Activated naive CD8-positive, alpha-beta T cell treated with anti-CD3 and anti-CD28 coated beads, Interleukin-2, amount 10 ng/mL, durations not matched to agents 7 days and 5 days (primary cell): ENCODE measurements around the gene KXD1. TPM values are rescaled to one million over a fixed set of nuclear protein-coding genes. Genes with fewer than 3 reads are reported as not detected.

Source experiments
- ATAC-seq: fragments of 150-1000 bp; cut with Tn5 transposase; one replicate; pipeline ENCODE4 v1.10.0; 2021; ENCODE audit warnings: low read depth, moderate library complexity
- POLR2A ChIA-PET: fragments of 350-600 bp; sonication (Branson Sonifier 250); formaldehyde crosslinking; loops from one replicate; lab custom pipeline; 2021; ENCODE audit warnings: antibody characterized with exemption; lab: Charles Lee
- DNase-seq: peaks from one replicate; pipeline ENCODE4 v3.0.0; 2021
- H3K27ac Mint-ChIP-seq: one replicate; pipeline ENCODE4 v1.8.0; 2022; ENCODE audit warnings: mild to moderate bottlenecking, mixed read lengths
- H3K27me3 Mint-ChIP-seq: one replicate; pipeline ENCODE4 v1.8.0; 2022; ENCODE audit warnings: mild to moderate bottlenecking, moderate library complexity, mixed read lengths
- H3K36me3 Mint-ChIP-seq: one replicate; pipeline ENCODE4 v1.8.0; 2021; ENCODE audit warnings: mild to moderate bottlenecking, mixed read lengths
- H3K4me1 Mint-ChIP-seq: one replicate; pipeline ENCODE4 v1.8.0; 2021; ENCODE audit warnings: mixed read lengths
- H3K4me3 Mint-ChIP-seq: one replicate; pipeline ENCODE4 v1.8.0; 2022; ENCODE audit warnings: mild to moderate bottlenecking, moderate library complexity, mixed read lengths
- H3K9me3 Mint-ChIP-seq: one replicate; pipeline ENCODE4 v1.8.0; 2021; ENCODE audit warnings: mixed read lengths
- total RNA-seq, 2 experiments: library from RNA; stranded (reverse); gene quantifications; one replicate each; pipeline ENCODE4 v1.2.3, GENCODE V29; 2021

Gene KXD1
- total RNA-seq, 2 experiments from 2014 or later, result 96.7 to 105 TPM

DNA sequence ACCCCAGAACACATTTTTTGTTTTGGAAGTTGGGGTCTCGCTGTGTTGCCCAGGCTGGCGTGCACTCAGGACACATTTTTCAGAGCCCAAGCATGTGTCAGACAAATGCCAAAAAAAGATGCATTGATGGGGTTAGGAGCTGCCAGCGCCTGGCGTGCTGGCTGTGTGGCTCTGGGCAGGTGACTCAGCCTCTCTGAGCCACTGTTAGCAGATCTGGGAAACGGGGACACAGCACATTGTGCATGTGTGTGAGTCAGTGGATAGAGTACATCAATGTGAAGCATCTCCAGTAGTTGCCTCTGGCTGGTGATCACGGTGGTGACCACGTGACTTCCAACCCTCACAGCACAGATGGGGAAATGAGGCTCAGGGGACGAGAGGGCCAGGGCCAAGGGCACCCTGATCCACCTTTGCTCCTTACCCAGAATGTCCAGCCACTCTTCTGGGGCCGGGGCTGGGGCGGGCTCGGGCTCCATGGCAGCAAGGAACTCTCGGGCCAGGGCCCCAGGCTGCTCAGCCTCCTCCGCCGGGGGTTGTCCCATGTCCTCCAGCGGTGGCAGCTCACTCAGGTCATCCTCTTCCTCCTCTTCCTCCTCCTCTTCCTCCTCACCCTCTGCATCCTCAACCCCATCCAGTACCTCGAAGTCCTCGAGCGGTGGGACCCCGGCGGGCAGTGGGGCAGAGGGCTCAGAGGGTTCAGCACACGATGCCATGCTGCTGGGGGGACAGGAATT lies 16.2 kb upstream of the KXD1 start:
- Mint-ChIP-seq H3K27me3 (no peaks in the 10 kb centered on the region), H3K27ac (peak overlapping the region; percentile 25), H3K36me3 (peaks cover 8% of the 10 kb centered on the region), H3K4me3 (peak overlapping the region; percentile 5), H3K4me1 (peaks cover 10% of the 10 kb centered on the region), H3K9me3 (no peaks in the 10 kb centered on the region)
- POLR2A ChIA-PET, result interaction anchor here (1.6 kb wide), 1 partner anchor 16 kb away, joined by 13 read pairs; the partner anchor contains the start of gene KXD1
- ATAC-seq (no peak), DNase-seq (no peak)

DNA sequence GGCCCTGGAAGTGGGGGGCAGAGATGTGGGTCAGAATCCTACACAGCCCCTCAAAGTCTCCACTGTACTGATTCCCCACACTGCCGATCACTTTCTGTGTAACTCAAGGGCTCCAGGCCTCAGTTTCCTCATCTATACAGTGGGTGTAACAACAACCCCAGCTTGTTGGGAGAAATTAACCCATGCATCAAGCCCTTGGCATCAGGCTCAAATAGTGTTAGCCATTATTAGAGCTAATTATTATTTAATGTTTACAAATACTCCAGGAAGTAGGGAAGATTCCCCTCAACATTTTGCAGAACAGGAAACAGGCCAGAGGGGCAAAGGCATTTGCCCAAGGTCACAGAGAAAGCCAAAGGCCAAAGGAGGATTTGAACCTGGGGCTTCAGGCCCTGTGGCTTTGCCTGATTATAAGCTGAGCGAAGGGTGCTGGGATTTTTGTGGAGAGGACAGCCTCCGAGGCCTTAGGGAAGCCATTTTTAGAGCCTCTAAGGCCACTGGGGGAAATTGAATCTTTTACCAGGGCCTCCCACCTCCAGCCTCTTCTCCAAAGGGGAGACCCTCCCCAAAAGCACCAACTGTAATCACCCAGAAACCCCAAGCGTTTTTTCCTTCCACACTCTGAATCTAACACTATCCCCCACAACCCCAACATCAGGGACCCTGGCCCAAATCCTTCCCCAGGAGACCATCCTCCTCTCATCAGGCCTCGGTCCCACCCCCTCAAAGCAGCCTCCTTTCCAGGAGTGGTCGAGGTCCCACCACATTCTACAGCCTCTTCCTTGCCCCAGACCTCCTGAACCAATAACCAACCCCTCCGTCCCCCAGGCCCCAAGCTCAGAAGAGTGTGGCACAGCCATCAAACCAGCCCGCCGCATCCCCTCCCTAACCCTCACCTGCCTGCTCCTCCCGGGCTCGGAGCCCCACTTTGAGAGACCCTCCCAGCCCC lies 15.4 kb upstream of the KXD1 start:
- POLR2A ChIA-PET, result interaction anchor here (0.6 to 2.8 kb wide), 7 partner anchors 8 to 46 kb away, joined by 3 to 30 read pairs (median 3); partner anchors contain the start of genes ELL, KXD1 and REX1BD
- DNase-seq (peak; percentile 44), ATAC-seq (no peak)
- Mint-ChIP-seq H3K27ac (peak overlapping the region; percentile 95), H3K36me3 (peaks cover 5% of the 10 kb centered on the region), H3K4me1 (peaks cover 10% of the 10 kb centered on the region), H3K27me3 (no peaks in the 10 kb centered on the region), H3K9me3 (no peaks in the 10 kb centered on the region), H3K4me3 (peak overlapping the region; percentile 95)

DNA sequence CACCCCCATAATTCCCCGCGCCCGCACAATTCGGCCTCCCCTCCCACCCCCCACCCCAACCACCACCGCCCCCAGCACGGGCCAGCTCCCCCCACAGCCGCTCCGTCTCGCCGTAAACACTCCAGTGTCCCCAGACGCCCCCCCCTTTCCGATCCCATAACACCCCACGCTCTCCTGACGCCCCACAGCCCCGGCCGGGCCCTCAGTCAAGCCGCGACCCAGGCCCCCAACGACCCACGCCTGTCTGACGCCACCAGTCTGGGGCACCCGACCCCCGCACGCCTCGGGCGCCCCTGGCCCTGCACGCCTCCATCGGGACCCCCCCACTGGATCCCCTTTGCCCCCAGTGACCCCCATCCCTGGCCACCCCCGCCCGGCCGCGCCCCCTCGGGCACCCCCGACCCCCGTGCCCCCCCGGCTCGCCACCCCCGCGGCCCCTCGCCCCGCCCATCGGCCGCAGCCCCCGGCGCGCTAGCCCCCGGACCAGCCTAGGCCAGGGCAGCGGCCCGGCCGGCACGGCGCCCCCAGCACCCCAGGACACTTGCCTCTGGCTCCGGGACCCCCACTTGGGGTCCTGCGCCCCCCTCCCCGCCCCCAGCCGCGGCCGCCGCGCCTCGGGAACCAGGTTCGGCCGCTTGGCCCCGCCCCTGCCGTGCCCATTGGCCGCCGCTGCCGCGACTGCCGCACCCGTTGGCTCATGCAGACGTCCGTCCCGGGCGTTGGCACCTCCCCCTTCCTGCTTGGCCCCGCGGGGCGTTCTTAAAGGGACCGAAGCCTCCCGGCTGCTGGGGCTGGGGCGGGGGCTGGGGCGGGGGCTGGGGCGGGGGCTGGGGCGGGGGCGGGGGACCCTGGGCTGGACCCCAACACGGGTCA lies 14.5 kb upstream of the KXD1 start, which contains the start of gene FKBP8:
TSS of gene FKBP8 (minus strand) at position 633 of the 873 bp plus-strand sequence. CDS start 1,603 bp downstream, outside the sequence.
- POLR2A ChIA-PET, result interaction anchor here (0.7 to 2.8 kb wide), 13 partner anchors 8 to 304 kb away, joined by 3 to 64 read pairs (median 4); partner anchors contain the start of genes ELL, KXD1, REX1BD and UBA52
- DNase-seq, result peak; percentile 96
- Mint-ChIP-seq H3K27ac (peak within 1 kb of the TSS; percentile 99), H3K4me3 (peak within 1 kb of the TSS; percentile 95), H3K9me3 (no peaks in the 10 kb centered on the region), H3K36me3 (peaks cover 5% of the 10 kb centered on the region), H3K27me3 (no peaks in the 10 kb centered on the region), H3K4me1 (peaks cover 10% of the 10 kb centered on the region)
- peak; percentile 92 for ATAC-seq

DNA sequence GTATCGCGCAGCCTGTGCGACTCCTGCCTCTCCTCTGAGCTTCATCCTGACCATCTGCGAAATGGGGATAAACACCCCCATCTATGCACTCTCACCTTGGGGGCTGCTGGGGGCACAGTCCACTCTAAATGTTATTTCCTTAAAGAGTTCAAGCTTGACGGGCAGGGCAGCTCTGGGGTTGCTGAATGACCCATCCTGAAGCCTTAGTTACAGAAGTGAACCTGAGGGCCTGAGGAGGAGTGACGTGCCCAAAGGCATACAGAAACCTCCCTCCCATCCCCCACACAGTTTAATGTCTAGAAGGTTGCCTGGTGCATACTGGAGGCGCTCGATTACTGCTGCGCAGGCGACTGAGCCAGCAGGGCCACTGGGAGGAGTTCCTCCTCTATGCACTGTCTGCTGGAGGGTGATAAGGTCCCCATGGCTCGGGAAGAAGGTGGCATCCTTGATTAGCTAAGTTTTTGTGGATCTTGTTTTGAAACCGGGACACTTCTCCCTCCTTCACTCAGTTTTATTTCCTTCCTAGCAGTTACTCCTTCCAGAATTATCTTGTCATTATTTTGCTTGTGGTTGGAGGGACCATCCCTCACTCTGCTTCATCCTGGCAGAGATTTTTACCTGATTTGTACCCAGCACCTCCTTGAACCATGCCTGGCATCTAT lies 13.7 kb upstream of the KXD1 start:
- H3K9me3 Mint-ChIP-seq, result no peaks in the 10 kb centered on the region
- H3K4me1 Mint-ChIP-seq, result peaks cover 10% of the 10 kb centered on the region
- DNase-seq (peak; percentile 70), ATAC-seq (peak; percentile 89)
- POLR2A ChIA-PET, result interaction anchor here (0.6 to 2.8 kb wide), 9 partner anchors 12 to 303 kb away, joined by 3 to 64 read pairs (median 5); partner anchors contain the start of genes ELL, KXD1, REX1BD and UBA52
- no peaks in the 10 kb centered on the region for H3K27me3 Mint-ChIP-seq
- peak overlapping the region; percentile 99 for H3K27ac Mint-ChIP-seq
- H3K36me3 Mint-ChIP-seq, result peaks cover 3% of the 10 kb centered on the region
- H3K4me3 Mint-ChIP-seq, result peak overlapping the region; percentile 94

DNA sequence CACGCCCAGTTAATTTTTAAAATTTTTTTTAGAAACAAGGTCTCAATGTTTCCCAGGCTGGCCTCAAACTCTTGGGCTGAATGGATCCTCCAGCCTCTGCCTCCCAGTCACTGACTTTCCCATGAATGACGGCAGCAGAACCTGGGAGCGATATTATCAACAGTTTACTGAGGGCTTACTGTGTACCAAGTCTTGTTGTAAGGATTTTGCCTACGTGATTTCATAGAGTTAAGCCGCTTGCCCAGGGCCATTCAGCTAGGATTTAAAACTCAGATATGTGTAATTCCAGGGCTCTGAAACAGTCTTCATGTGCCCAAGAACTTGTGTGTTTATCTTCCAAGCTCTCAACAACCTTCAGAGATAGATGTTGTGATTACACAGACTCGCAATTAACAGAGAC lies 6.0 kb upstream of the KXD1 start:
- POLR2A ChIA-PET, result interaction anchor here (0.6 to 0.7 kb wide), 2 partner anchors 9 to 14 kb away, joined by 3 read pairs; no protein-coding TSS in a partner anchor
- H3K9me3 Mint-ChIP-seq, result no peaks in the 10 kb centered on the region
- ATAC-seq (no peak), DNase-seq (no peak)
- no peaks in the 10 kb centered on the region for H3K36me3 Mint-ChIP-seq
- H3K27me3 Mint-ChIP-seq, result no peaks in the 10 kb centered on the region
- H3K4me3 Mint-ChIP-seq, result no peak overlapping the region
- H3K27ac Mint-ChIP-seq, result no peak overlapping the region
- H3K4me1 Mint-ChIP-seq, result no peaks in the 10 kb centered on the region

DNA sequence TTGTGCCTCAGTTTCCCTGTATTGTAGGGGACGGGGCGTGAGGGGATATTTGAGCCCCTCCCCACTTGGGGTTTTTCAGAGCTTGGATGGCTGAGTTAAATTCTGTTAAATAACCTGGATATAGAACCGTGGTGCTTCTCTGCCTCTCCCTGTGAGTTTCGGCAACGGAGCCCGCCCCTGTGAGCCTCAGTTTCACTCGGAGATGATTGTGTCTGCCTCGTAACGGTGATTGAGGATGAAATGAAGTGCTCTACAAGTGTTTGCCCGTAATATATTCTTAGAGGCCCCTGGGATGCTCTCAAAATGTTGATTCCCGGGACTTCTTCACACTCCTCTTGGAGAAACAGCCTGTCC lies 509 bp downstream of the KXD1 start:
- no peaks in the 10 kb centered on the region for H3K27me3 Mint-ChIP-seq
- no peaks in the 10 kb centered on the region for H3K9me3 Mint-ChIP-seq
- H3K36me3 Mint-ChIP-seq, result peaks cover 6% of the 10 kb centered on the region
- H3K4me3 Mint-ChIP-seq, result peak overlapping the region; percentile 93
- H3K4me1 Mint-ChIP-seq, result peaks cover 20% of the 10 kb centered on the region
- peak overlapping the region; percentile 89 for H3K27ac Mint-ChIP-seq
- no peak for ATAC-seq
- no peak for DNase-seq
- POLR2A ChIA-PET, result interaction anchor here (1.0 to 6.5 kb wide), 14 partner anchors 10 to 362 kb away, joined by 3 to 75 read pairs (median 5); partner anchors contain the start of genes DDX49, ELL, FKBP8 and JUND

DNA sequence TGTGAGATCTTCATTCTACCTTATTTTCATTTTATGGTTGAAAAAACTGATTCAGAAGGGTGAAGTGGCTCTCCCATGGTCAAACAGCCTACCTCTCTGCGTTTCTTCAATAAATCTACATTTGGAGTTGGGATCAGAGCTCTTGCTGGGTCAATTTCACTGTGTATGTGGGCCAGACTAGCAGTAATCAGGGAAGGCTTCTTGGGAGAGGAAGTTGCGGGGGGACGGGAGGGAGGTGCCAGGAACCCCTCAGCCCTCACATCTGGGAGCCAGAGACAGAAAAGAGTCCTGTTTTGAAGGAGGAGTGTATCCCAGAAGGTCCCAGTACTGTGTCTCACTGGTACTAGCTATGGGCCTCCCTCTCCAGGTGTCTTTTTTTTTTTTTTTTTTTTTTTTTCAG lies 934 bp downstream of the KXD1 start:
- Mint-ChIP-seq H3K36me3 (peaks cover 6% of the 10 kb centered on the region), H3K27me3 (no peaks in the 10 kb centered on the region), H3K9me3 (no peaks in the 10 kb centered on the region), H3K4me3 (peak overlapping the region; percentile 93), H3K27ac (peak overlapping the region; percentile 89), H3K4me1 (peaks cover 20% of the 10 kb centered on the region)
- DNase-seq (no peak), ATAC-seq (no peak)
- POLR2A ChIA-PET, result interaction anchor here (1.0 to 6.5 kb wide), 12 partner anchors 10 to 277 kb away, joined by 3 to 75 read pairs (median 7); partner anchors contain the start of genes ELL, FKBP8, JUND and REX1BD

DNA sequence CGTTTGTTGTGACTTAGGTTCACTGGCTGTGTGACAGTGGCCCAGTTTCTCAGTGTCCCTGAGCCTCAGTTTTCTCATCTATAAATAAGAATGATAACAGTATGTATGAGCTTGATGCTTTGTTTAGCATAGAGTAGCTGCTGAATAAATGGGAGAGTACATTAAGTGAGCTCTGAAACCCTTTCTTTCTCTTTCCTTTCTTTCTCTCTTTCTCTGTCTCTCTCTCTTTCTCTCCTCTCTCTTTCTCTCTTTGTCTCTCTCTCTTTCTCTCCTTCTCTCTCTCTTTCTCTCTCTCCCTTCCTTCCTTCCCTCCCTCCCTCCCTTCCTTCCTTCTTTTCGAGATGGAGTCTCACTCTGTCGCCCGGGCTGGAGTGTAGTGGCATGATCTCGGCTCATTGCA lies 2.0 kb downstream of the KXD1 start:
- POLR2A ChIA-PET, result interaction anchor here (2.6 to 6.5 kb wide), 3 partner anchors 12 to 29 kb away, joined by 32 to 75 read pairs (median 64); partner anchors contain the start of genes FKBP8, REX1BD and UBA52
- H3K27ac Mint-ChIP-seq, result peak overlapping the region; percentile 89
- no peaks in the 10 kb centered on the region for H3K9me3 Mint-ChIP-seq
- H3K4me3 Mint-ChIP-seq, result peak overlapping the region; percentile 93
- H3K4me1 Mint-ChIP-seq, result peaks cover 20% of the 10 kb centered on the region
- no peak for ATAC-seq
- DNase-seq, result no peak
- H3K36me3 Mint-ChIP-seq, result peaks cover 14% of the 10 kb centered on the region
- no peaks in the 10 kb centered on the region for H3K27me3 Mint-ChIP-seq

DNA sequence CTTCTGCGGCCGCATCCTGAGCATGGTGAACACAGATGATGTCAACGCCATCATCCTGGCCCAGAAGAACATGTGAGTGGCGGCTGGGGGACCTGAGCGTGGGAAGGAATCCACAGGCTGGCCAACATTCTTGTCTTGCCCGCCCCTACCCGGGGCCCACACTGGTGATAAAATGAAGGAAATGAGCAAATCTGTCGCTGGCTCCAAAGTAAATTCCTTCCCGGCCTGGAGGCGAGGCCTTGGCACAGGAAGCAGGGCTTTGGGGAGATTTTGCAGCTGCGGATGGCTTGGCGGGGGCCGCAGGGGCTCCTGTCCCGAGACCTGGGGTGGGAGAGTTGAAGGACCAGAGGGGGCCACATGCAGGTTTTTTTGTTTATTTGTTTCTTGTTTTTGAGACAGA lies 4.4 kb downstream of the KXD1 start:
- Mint-ChIP-seq H3K27me3 (no peaks in the 10 kb centered on the region), H3K4me1 (peaks cover 20% of the 10 kb centered on the region), H3K4me3 (no peak overlapping the region), H3K27ac (no peak overlapping the region), H3K36me3 (peaks cover 23% of the 10 kb centered on the region), H3K9me3 (no peaks in the 10 kb centered on the region)
- POLR2A ChIA-PET, result interaction anchor here (1.3 kb wide), 1 partner anchor 9 kb away, joined by 6 read pairs; the partner anchor contains the start of gene UBA52
- no peak for ATAC-seq
- no peak for DNase-seq

DNA sequence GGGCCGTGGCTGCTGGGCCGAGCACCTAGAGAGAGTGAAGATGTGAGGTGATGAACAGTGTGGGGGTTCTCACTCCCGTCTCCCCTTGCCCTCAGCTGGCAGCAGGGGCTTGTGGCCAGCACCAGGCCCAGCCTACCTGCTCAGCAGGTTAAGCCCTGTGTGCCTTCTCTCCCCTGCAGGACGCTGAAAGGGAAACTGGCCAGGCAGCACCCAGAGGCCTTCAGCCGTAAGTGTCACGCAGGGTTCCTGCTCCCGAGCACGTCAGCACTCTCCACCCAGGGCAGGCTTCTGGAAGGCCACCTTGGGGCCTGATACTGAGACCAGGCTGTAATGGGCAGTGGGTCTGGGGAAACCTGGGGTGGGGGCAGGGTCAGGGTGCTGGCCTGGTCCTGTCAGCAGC lies 9.3 kb downstream of the KXD1 start:
- DNase-seq, result no peak
- Mint-ChIP-seq H3K27me3 (no peaks in the 10 kb centered on the region), H3K9me3 (no peaks in the 10 kb centered on the region), H3K4me3 (no peak overlapping the region), H3K4me1 (peaks cover 3% of the 10 kb centered on the region), H3K36me3 (peaks cover 29% of the 10 kb centered on the region), H3K27ac (no peak overlapping the region)
- ATAC-seq, result no peak
- POLR2A ChIA-PET, result interaction anchor here (0.8 to 1.5 kb wide), 2 partner anchors 22 to 458 kb away, joined by 3 to 4 read pairs; partner anchors contain the start of gene REX1BD

DNA sequence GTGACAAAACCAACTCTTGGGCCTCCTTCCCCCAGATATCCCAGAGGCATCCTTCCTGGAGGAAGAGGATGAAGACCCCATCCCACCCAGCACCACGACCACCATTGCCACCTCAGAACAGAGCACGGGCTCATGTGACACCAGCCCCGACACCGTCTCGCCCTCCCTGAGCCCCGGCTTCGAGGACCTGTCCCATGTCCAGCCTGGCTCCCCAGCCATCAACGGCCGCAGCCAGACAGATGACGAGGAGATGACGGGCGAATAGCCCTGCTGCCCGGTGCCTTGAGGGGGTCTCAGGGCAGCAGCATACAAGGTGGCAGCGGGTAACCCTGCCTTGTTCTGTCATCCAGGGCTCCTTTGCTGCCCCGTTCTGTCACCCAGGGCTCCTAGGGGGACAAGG lies 10.7 kb downstream of the KXD1 start:
- POLR2A ChIA-PET, result interaction anchor here (0.6 kb wide), 2 partner anchors 26 to 47 kb away, joined by 3 read pairs; no protein-coding TSS in a partner anchor
- no peak for ATAC-seq
- H3K4me1 Mint-ChIP-seq, result peaks cover 14% of the 10 kb centered on the region
- no peaks in the 10 kb centered on the region for H3K9me3 Mint-ChIP-seq
- no peak overlapping the region for H3K27ac Mint-ChIP-seq
- peaks cover 32% of the 10 kb centered on the region for H3K36me3 Mint-ChIP-seq
- H3K4me3 Mint-ChIP-seq, result no peak overlapping the region
- no peak for DNase-seq
- H3K27me3 Mint-ChIP-seq, result no peaks in the 10 kb centered on the region
